Esophagus squamous epithelium (tissue), 5 donors: ENCODE results near the gene ANKH. TPM values are rescaled to one million over a fixed set of nuclear protein-coding genes. Genes with fewer than 3 reads are reported as not detected.
A peak's percentile ranks its signal among the peaks of the same experiment; 100 is the strongest.

Experiments used
- DNase-seq: peaks from one replicate; lab custom pipeline; 2025; lab: John Stamatoyannopoulos, UW
- H3K27ac ChIP-seq, 4 donors: fragments of 200-600 bp; sonication (generic); one replicate each; pipeline ENCODE4 v1.5.1; 2016 to 2019; ENCODE audit warnings: mild to moderate bottlenecking in 1 of 4
- H3K27me3 ChIP-seq, 4 donors: fragments of 200-600 bp; sonication (generic); 1 replicate in 3 of 4; 2 replicates in 1 of 4; pipeline versions ENCODE4 v1.5.1 to v1.6.0; 2017 to 2021; ENCODE audit warnings: antibody characterized with exemption in 1 of 4
- H3K36me3 ChIP-seq, 3 donors: fragments of 200-600 bp; sonication (generic); one replicate each; pipeline ENCODE4 v1.5.1; 2016 to 2019
- H3K4me1 ChIP-seq, 3 donors: fragments of 200-600 bp; sonication (generic); one replicate each; pipeline ENCODE4 v1.5.1; 2017 to 2019
- H3K4me3 ChIP-seq, 4 donors: fragments of 200-600 bp; sonication (generic); 1 replicate in 3 of 4; 2 replicates in 1 of 4; pipeline ENCODE4 v1.5.1; 2016 to 2019; ENCODE audit warnings: mild to moderate bottlenecking in 2 of 4, moderate library complexity in 1 of 4
- H3K9me3 ChIP-seq, 3 donors: fragments of 200-600 bp; sonication (generic); one replicate each; pipeline ENCODE4 v1.5.1; 2016 to 2019
- POLR2A ChIP-seq, 4 donors: fragments of 450-650 bp; IDR thresholded peaks; one replicate each; pipeline ENCODE4 v1.6.1; 2017; ENCODE audit warnings: antibody characterized with exemption in 4 of 4, mild to moderate bottlenecking in 4 of 4, moderate library complexity in 3 of 4
- WGBS, 2 donors: methylation state at CpG; one replicate each; pipeline ENCODE4 v1.1.5; 2018; 5-methylcytosine and 5-hydroxymethylcytosine counted together
- intact Hi-C: fragments of 100-400 bp; cut with DNase I; formaldehyde crosslinking; loops from one replicate; pipeline ENCODE4 v1.15.0; 2022
- total RNA-seq, 4 donors: library from RNA; depleted of rRNA; stranded (reverse); fragments of >200 nt; gene quantifications; one replicate each; pipeline ENCODE4 v1.1.0, GENCODE V29; 2016
- TF ChIP-seq, protein P1 (sequence below), 6 experiments: fragments of 450-650 bp in 4 of 6; fragments of 200-600 bp in 2 of 6; sonication (generic) in 2 of 6; IDR thresholded peaks; one replicate each; pipeline ENCODE4 v1.5.1; 2016 to 2019; ENCODE audit warnings: antibody characterized with exemption in 6 of 6, mild to moderate bottlenecking in 4 of 6, moderate library complexity in 4 of 6
- donor health status: DM: yes; HTN: yes; CAD: no.

The ANKH gene
- total RNA-seq, 4 donors from 2014 or later: 10.0 to 38.0 (median 16.7) TPM

DNA sequence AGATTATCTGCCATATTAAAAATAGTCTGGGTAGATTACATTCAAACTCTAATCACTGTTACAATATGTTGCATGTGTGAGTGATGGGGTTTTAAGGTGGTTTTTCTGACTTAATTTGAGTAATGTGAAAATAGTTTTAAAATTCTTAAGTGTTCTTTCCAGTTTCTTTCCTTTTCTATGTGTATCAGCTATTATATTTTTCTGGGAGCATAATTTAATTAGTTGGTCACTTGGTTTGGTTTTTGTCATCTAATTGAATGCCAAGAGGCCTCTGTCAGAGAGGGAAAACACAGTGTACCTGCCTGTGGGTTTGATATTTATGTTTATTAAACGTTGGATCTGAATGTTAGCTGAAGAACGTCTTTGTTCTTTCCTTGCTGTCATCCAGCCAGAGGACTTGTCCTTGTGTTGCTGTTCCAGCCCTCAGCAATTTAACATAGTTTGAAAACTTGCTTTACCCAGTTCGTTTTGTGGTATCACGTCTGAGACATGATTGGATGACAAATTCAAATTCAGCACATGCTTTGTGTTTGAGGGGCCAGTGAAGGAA is 187.6 kb downstream of the ANKH start:
- Histone ChIP-seq H3K27ac (peak overlapping the region in 2 of 4 donors; percentile 8 to 26), H3K36me3 (peaks cover 13 to 83% (median 14%) of the 10 kb centered on the region in 3 donors), H3K9me3 (no peaks in the 10 kb centered on the region), H3K4me1 (peaks cover 0 to 40% (median 14%) of the 10 kb centered on the region in 3 donors), H3K4me3 (no peak overlapping the region), H3K27me3 (no peaks in the 10 kb centered on the region)
- intact Hi-C loops: no loop called here
- 19 to 33% methylated on average over 2 to 4 of the region's 4 CpGs for WGBS, 2 donors
- TF ChIP-seq, protein P1, sequence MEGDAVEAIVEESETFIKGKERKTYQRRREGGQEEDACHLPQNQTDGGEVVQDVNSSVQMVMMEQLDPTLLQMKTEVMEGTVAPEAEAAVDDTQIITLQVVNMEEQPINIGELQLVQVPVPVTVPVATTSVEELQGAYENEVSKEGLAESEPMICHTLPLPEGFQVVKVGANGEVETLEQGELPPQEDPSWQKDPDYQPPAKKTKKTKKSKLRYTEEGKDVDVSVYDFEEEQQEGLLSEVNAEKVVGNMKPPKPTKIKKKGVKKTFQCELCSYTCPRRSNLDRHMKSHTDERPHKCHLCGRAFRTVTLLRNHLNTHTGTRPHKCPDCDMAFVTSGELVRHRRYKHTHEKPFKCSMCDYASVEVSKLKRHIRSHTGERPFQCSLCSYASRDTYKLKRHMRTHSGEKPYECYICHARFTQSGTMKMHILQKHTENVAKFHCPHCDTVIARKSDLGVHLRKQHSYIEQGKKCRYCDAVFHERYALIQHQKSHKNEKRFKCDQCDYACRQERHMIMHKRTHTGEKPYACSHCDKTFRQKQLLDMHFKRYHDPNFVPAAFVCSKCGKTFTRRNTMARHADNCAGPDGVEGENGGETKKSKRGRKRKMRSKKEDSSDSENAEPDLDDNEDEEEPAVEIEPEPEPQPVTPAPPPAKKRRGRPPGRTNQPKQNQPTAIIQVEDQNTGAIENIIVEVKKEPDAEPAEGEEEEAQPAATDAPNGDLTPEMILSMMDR (IDR thresholded peaks at IDR 0.05): no peak
- no peak for TF ChIP-seq POLR2A (IDR thresholded peaks at IDR 0.05)
- no peak for DNase-seq

DNA sequence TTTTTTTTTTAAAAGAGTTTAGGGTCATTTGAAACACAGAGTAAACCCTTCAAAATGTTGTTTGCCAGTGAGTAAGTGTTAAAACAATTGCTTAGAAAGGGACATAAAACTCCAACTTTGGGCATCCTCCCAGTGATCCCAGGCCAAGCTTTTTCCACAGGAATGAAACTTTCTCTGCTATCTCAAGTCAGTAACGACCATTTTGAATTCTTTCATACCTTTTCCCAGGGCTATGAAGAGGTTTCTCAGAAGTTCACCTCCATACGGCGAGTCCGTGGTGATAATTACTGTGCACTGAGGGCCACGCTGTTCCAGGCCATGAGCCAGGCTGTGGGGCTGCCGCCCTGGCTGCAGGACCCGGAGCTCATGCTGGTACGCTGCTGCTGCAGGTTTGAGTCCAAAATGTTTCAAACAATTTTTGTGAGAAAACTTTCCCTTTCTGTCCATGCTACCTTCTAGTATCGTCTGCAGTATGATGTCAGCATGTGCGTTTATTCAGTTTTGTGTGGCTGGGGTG is 190.3 kb downstream of the ANKH start:
- H3K4me3 ChIP-seq: no peak overlapping the region
- no peaks in the 10 kb centered on the region for H3K27me3 ChIP-seq
- H3K27ac ChIP-seq: no peak overlapping the region
- H3K36me3 ChIP-seq: peaks cover 3 to 82% (median 6%) of the 10 kb centered on the region in 3 donors
- no peaks in the 10 kb centered on the region for H3K9me3 ChIP-seq
- 89 to 90% methylated on average over 10 of the region's 10 CpGs for WGBS, 2 donors
- H3K4me1 ChIP-seq: peaks cover 0 to 46% (median 17%) of the 10 kb centered on the region in 3 donors
- DNase-seq: no peak
- intact Hi-C loops: no loop called here
- TF ChIP-seq POLR2A (IDR thresholded peaks at IDR 0.05): no peak

DNA sequence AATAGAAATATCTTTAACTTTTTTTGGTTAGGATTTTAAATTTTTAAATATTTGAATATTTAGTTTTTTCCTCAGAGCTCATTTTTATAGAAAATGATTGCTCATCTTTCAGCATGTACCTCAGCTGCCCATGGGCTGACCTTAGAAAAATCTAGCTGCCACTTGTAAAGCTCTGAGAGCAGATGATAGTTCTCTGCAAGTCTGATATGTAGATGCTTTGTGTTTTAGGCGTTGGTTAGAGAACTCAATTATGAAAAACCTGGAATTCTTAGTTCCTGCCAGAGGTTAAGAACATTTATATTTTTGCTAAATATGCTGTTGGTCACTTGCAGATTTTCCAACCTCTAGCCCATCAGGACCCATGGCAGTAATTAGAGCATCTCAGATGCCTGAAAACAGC is 192.0 kb downstream of the ANKH start:
- Histone ChIP-seq H3K27ac (no peak overlapping the region), H3K27me3 (no peaks in the 10 kb centered on the region), H3K4me3 (no peak overlapping the region), H3K4me1 (peaks cover 12 to 48% (median 21%) of the 10 kb centered on the region in 3 donors), H3K36me3 (peaks cover 3 to 76% (median 6%) of the 10 kb centered on the region in 3 donors), H3K9me3 (no peaks in the 10 kb centered on the region)
- no peak for DNase-seq
- TF ChIP-seq, protein P1 (IDR thresholded peaks at IDR 0.05): no peak
- no peak for TF ChIP-seq POLR2A (IDR thresholded peaks at IDR 0.05)
- WGBS, 2 donors: 81 to 89% methylated on average over 1 of the region's 1 CpG
- intact Hi-C loops: no loop called here

DNA sequence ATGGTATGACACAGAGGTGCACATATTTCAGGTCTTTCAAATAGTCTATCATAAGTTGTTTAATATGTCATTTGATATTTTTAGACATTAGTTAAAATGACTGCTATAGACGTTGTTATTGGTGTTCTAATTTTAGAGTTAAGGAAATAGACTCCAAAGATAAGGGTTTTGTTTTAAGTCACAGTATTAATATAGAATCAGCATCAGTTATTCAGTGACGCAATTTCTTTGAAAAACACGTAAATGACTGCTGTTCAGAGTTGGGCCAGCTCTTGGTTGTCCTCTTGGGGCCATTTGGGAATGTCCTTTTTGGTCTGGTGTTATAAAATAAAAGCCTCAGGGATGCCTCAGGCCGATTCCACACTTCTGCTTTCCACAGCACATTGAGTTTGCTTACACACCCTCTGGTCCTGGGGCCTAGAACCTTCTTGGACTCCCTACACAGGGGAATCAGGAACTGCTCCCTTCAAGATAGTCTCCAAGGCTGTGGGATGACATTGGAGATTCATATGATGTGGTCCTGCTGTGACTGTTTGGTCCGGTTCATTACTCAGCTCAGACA is 192.7 kb downstream of the ANKH start:
- no peak for DNase-seq
- Histone ChIP-seq H3K36me3 (peaks cover 3 to 75% (median 6%) of the 10 kb centered on the region in 3 donors), H3K9me3 (no peaks in the 10 kb centered on the region), H3K4me3 (no peak overlapping the region), H3K4me1 (peaks cover 14 to 48% (median 21%) of the 10 kb centered on the region in 3 donors), H3K27ac (no peak overlapping the region), H3K27me3 (no peaks in the 10 kb centered on the region)
- 67 to 74% methylated on average over 5 of the region's 5 CpGs for WGBS, 2 donors
- TF ChIP-seq, protein P1 (IDR thresholded peaks at IDR 0.05): no peak
- TF ChIP-seq POLR2A (IDR thresholded peaks at IDR 0.05): no peak
- intact Hi-C loops: no loop called here

DNA sequence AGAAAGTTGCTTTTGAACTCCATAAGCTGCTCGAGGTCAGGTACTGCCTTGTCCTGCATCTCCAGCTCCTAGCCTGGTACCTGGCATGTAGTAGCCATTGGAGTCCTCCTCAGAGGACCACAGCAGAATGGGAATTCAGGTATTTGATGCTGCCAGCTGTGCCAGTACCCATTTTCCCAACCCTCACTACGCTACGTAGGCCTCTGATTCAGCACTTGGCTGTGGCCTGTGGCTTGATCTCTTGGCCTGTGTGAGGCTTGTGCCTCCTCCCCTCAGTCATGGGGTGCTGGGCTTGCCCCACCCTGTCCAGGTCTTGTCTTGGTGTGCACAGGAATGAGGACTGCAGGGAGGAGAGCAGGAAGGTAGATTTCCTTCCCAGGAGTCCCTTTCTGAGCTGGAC is 195.3 kb downstream of the ANKH start:
- intact Hi-C loops: no loop called here
- Histone ChIP-seq H3K27ac (peak overlapping the region; percentile 56 to 74 (median 68)), H3K27me3 (no peaks in the 10 kb centered on the region), H3K4me3 (no peak overlapping the region), H3K36me3 (peaks cover 0 to 50% (median under 1%) of the 10 kb centered on the region in 3 donors), H3K4me1 (peaks cover 29 to 70% (median 35%) of the 10 kb centered on the region in 3 donors), H3K9me3 (no peaks in the 10 kb centered on the region)
- DNase-seq: no peak
- TF ChIP-seq, protein P1 (IDR thresholded peaks at IDR 0.05): no peak
- no peak for TF ChIP-seq POLR2A (IDR thresholded peaks at IDR 0.05)
- WGBS, 2 donors: 16 to 23% methylated on average over 3 of the region's 3 CpGs
